PFSK-1 (cell line): ENCODE measurements around the gene OSBPL3. TPM values are rescaled to one million over a fixed set of nuclear protein-coding genes. Genes with fewer than 3 reads are reported as not detected.

Experiments used
- FOXP2 ChIP-seq: optimal IDR thresholded peaks from 2 replicates; pipeline ENCODE3; 2011; ENCODE audit warnings: borderline replicate concordance, control low read depth, inconsistent platforms; ENCODE audit not compliant: insufficient read depth; ENCODE audit errors: extremely low read length, extremely low read depth
- POLR2AphosphoS5 ChIP-seq: IDR thresholded peaks from 2 replicates; pipeline ENCODE4 v1.6.1; 2012; ENCODE audit warnings: low read depth, mild to moderate bottlenecking, control low read depth, low read length, moderate library complexity
- SIN3A ChIP-seq: IDR thresholded peaks from 2 replicates; pipeline ENCODE4 v1.6.1; 2012; ENCODE audit warnings: mild to moderate bottlenecking, low read length, moderate library complexity, borderline replicate concordance; ENCODE audit not compliant: insufficient read depth
- TAF1 ChIP-seq: IDR thresholded peaks from 2 replicates; pipeline ENCODE4 v1.6.1; 2012; ENCODE audit warnings: low read length, control low read depth, borderline replicate concordance; ENCODE audit not compliant: insufficient read depth
- polyA plus RNA-seq: library from polyadenylated mRNA; unstranded; fragments of >200 nt; gene quantifications from one replicate; pipeline ENCODE4 v1.2.1, GENCODE V29; 2012; ENCODE audit warnings: low read depth, missing spikeins; ENCODE audit not compliant: insufficient read length
- TF ChIP-seq, protein P1 (sequence below), 2 experiments: IDR thresholded peaks; 2 replicates each; pipeline versions ENCODE4 v1.6.1 to v1.8.0; 2011 to 2012; ENCODE audit warnings: low read depth in 2 of 2, low read length in 2 of 2, control low read depth in 1 of 2, inconsistent platforms in 1 of 2, mild to moderate bottlenecking in 1 of 2, moderate library complexity in 1 of 2; ENCODE audit not compliant: insufficient read depth in 1 of 2

The OSBPL3 gene, protein sequence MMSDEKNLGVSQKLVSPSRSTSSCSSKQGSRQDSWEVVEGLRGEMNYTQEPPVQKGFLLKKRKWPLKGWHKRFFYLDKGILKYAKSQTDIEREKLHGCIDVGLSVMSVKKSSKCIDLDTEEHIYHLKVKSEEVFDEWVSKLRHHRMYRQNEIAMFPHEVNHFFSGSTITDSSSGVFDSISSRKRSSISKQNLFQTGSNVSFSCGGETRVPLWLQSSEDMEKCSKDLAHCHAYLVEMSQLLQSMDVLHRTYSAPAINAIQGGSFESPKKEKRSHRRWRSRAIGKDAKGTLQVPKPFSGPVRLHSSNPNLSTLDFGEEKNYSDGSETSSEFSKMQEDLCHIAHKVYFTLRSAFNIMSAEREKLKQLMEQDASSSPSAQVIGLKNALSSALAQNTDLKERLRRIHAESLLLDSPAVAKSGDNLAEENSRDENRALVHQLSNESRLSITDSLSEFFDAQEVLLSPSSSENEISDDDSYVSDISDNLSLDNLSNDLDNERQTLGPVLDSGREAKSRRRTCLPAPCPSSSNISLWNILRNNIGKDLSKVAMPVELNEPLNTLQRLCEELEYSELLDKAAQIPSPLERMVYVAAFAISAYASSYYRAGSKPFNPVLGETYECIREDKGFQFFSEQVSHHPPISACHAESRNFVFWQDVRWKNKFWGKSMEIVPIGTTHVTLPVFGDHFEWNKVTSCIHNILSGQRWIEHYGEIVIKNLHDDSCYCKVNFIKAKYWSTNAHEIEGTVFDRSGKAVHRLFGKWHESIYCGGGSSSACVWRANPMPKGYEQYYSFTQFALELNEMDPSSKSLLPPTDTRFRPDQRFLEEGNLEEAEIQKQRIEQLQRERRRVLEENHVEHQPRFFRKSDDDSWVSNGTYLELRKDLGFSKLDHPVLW
- 0.48 TPM for polyA plus RNA-seq

DNA sequence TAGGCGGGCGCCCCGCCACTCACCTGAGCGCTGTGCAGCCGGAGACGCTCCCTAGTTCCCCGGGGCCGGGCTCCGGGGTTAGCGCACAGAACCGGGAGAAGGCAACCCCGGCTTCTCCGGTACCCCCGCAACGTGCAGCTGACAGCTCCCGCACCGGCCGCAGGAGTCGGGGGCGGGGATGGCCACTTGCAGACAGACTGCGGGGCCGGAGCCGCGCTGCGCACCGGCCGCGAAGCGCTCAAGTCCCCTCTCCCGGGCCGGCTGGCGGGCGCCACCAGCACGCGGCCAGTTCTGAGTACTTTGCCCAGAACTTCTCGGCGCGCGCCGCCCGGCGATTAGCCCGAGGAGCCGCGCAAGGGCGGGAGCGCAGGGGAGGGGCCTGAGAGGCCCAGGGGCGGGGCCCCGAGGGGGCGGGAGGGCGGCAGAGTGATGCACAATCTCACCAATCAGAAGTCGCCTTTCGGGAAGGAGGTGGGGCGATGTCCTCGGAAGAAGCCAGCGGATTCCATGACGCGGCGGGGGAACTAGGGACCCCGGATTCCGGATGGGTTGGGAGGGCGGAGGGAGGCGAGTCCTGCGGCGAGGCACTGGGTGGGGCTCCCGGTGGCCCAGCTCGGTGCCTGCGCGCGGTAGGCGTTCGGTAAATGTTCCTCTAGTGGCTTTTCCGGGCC, at the start of gene OSBPL3:
Gene OSBPL3 (minus strand): TSS at position 316 of the 671 bp plus-strand sequence. CDS start 87,706 bp downstream, outside the sequence.
- TF ChIP-seq SIN3A (no peak), FOXP2 (no peak), POLR2AphosphoS5 (no peak), TAF1 (no peak)

DNA sequence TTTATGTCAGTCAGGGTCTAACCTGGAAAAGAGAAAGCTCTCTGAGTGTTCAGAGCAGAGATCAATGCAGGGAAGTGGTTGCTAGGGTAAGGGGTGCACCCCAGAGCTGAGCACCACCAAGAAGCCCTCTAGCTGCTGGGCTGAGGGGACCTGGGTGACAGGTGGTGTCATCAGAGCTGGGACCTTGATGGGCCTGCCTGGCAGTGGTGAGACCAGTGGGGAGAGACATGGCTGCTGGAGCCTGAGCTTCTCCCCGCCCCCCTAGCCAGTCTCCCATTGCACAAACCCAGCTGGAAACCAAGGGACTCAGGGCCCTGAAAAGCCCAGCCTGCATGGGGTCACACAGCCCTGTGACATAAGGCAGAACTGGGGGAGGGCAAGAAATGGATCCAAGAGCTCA, 49.1 kb upstream of the OSBPL3 start:
- TF ChIP-seq SIN3A (no peak), POLR2AphosphoS5 (no peak), FOXP2 (no peak), TAF1 (no peak)
- TF ChIP-seq, protein P1, sequence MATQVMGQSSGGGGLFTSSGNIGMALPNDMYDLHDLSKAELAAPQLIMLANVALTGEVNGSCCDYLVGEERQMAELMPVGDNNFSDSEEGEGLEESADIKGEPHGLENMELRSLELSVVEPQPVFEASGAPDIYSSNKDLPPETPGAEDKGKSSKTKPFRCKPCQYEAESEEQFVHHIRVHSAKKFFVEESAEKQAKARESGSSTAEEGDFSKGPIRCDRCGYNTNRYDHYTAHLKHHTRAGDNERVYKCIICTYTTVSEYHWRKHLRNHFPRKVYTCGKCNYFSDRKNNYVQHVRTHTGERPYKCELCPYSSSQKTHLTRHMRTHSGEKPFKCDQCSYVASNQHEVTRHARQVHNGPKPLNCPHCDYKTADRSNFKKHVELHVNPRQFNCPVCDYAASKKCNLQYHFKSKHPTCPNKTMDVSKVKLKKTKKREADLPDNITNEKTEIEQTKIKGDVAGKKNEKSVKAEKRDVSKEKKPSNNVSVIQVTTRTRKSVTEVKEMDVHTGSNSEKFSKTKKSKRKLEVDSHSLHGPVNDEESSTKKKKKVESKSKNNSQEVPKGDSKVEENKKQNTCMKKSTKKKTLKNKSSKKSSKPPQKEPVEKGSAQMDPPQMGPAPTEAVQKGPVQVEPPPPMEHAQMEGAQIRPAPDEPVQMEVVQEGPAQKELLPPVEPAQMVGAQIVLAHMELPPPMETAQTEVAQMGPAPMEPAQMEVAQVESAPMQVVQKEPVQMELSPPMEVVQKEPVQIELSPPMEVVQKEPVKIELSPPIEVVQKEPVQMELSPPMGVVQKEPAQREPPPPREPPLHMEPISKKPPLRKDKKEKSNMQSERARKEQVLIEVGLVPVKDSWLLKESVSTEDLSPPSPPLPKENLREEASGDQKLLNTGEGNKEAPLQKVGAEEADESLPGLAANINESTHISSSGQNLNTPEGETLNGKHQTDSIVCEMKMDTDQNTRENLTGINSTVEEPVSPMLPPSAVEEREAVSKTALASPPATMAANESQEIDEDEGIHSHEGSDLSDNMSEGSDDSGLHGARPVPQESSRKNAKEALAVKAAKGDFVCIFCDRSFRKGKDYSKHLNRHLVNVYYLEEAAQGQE (IDR thresholded peaks at IDR 0.05; ENCODE audit: insufficient read depth in 1 of 2, low read depth in 2 of 2, low read length in 2 of 2) = no peak

DNA sequence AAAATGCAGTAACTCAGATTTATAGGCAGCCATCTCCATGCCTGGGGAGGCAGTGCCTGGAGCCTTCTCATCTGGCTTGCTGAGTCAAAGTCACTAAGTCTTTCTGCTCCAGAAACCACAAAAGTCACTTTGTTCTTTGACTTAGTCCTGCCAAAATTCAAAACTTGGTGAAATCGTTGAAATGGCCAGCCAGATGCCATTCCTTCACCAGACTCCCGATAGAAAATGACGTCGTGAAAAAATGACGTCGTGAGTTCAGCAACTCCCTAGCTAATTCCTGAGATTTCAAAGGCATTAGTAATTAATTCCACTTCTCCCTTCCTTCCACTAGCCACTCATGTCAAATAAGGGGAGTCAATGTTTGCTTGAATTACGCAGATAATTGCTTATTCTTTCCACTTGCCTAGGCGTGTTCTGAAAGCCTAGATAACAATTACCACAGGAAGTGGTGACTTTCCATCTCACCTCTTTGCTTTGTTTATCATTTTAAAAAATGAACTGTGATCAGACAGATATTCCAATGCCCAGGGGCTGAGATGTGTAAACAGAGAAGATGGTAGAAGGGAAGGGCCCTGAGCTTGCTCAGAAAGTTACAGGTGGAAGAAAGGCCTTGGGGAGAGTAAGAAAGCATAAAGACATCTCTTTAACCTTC, 48.5 kb upstream of the OSBPL3 start:
- TF ChIP-seq POLR2AphosphoS5 (no peak), TAF1 (no peak), FOXP2 (no peak), SIN3A (no peak)
- TF ChIP-seq, protein P1 (IDR thresholded peaks at IDR 0.05; ENCODE audit: insufficient read depth in 1 of 2, low read depth in 2 of 2, low read length in 2 of 2) = no peak

DNA sequence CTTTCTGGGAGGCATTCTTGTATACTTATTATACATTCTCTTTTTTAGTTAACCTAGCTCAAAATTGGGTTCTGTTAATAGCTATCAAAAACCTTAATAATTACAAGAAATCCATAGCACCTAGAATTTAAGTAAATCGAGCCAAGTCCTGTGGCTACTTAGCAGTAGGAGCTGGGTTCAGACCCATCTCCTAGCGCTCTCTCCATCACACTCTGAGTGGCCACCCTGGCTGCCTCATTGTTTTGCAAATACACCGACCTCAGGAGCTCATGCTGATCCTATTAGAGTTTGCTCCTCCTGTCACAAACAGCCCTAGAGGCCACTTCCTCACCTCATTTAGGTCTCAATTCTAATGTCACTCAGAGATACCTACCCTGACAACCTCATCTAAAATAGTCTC, 46.2 kb upstream of the OSBPL3 start:
- no peak for TF ChIP-seq SIN3A
- TF ChIP-seq POLR2AphosphoS5 = no peak
- no peak for TF ChIP-seq FOXP2
- TF ChIP-seq, protein P1 (IDR thresholded peaks at IDR 0.05; ENCODE audit: insufficient read depth in 1 of 2, low read depth in 2 of 2, low read length in 2 of 2) = no peak
- no peak for TF ChIP-seq TAF1

DNA sequence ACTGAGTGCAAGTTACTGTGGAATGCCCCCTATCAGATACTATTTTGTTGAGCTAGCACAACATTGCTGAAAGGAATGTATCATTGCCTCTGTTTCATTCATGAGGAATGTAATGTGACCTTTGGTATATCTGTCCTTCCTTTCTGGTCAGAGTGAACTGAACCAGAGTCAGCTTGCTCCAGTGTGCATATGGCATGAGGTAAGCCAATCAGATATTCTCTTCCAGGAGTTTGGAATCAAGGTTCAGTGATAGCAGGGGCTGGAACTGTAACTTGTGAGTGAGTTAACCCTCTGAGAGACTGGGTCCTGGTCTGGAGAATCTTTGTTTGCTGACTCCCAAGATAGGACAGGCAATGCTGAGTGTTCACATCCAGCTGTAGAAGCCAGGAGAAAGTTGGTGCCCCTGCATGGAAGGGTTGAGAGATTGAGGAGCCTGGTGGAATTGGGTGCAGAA, 45.3 kb upstream of the OSBPL3 start:
- TF ChIP-seq TAF1 = no peak
- TF ChIP-seq, protein P1 (IDR thresholded peaks at IDR 0.05; ENCODE audit: insufficient read depth in 1 of 2, low read depth in 2 of 2, low read length in 2 of 2) = no peak
- no peak for TF ChIP-seq SIN3A
- no peak for TF ChIP-seq POLR2AphosphoS5
- TF ChIP-seq FOXP2 = no peak
